Ascending aorta (tissue), 2 donors: ENCODE data around the gene SCNM1. TPM values are rescaled to one million over a fixed set of nuclear protein-coding genes. Genes with fewer than 3 reads are reported as not detected.
"Not testable (repeated sequence)": the region's sequence is repeated elsewhere in the genome, so short reads cannot be mapped to it uniquely, and the experiment has no call there.

Experiments
- DNase-seq, 2 donors: peaks; one replicate each; pipeline ENCODE4 v3.0.0-alpha.2; 2019; ENCODE audit warnings: low spot score in 2 of 2
- H3K27ac ChIP-seq, 2 donors: fragments of 200-600 bp; sonication (generic); one replicate each; pipeline ENCODE4 v1.5.1; 2016 to 2017; ENCODE audit warnings: mild to moderate bottlenecking in 1 of 2
- H3K27me3 ChIP-seq: fragments of 200-600 bp; sonication (generic); one replicate; pipeline ENCODE4 v1.5.1; 2017
- H3K36me3 ChIP-seq, 2 donors: fragments of 200-600 bp; sonication (generic); one replicate each; pipeline ENCODE4 v1.5.1; 2016
- H3K4me1 ChIP-seq, 2 donors: fragments of 200-600 bp; sonication (generic); one replicate each; pipeline ENCODE4 v1.5.1; 2016 to 2017; ENCODE audit warnings: mild to moderate bottlenecking in 1 of 2
- H3K4me3 ChIP-seq, 2 donors: fragments of 200-600 bp; sonication (generic); one replicate each; pipeline ENCODE4 v1.5.1; 2016 to 2017; ENCODE audit warnings: mild to moderate bottlenecking in 1 of 2
- H3K9me3 ChIP-seq, 2 donors: fragments of 200-600 bp; sonication (generic); one replicate each; pipeline ENCODE4 v1.5.1; 2016
- CTCF ChIP-seq, 3 experiments: fragments of 200-600 bp in 2 of 3; fragments of 450-650 bp in 1 of 3; sonication (generic) in 2 of 3; IDR thresholded peaks; one replicate each; pipeline ENCODE4 v1.5.1; 2016 to 2019; ENCODE audit warnings: antibody characterized with exemption in 3 of 3, mild to moderate bottlenecking in 1 of 3, moderate library complexity in 1 of 3
- intact Hi-C: fragments of 100-400 bp; cut with DNase I; formaldehyde crosslinking; loops from one replicate; pipeline ENCODE4 v1.15.1; 2023
- total RNA-seq: library from RNA; depleted of rRNA; stranded (reverse); fragments of >200 nt; gene quantifications from one replicate; pipeline ENCODE4 v1.1.0, GENCODE V29; 2016

Gene SCNM1
- total RNA-seq, 1 donor from 2014 or later, result 27.4 TPM

GRCh38 chr1:151175041-151175741 is 9.2 kb downstream of the SCNM1 start:
- no peak for TF ChIP-seq CTCF (IDR thresholded peaks at IDR 0.05)
- Histone ChIP-seq H3K27me3 (no peaks in the 10 kb centered on the region), H3K9me3 (no peaks in the 10 kb centered on the region), H3K36me3 (peaks cover 57 to 63% of the 10 kb centered on the region in 2 donors), H3K4me3 (no peak overlapping the region), H3K27ac (no peak overlapping the region), H3K4me1 (no peaks in the 10 kb centered on the region)
- intact Hi-C loops, result no loop called here
- DNase-seq, result no peak

GRCh38 chr1:151175863-151176262 is 9.9 kb downstream of the SCNM1 start, which contains the start of gene TMOD4:
Gene TMOD4, minus strand, starts transcription at chr1:151175981. Its CDS starts 1,106 bp downstream, at chr1:151174875.
- intact Hi-C loops, result no loop called here
- Histone ChIP-seq H3K27ac (no peak within 1 kb of the TSS), H3K36me3 (peaks cover 58 to 63% of the 10 kb centered on the region in 2 donors)

GRCh38 chr1:151176514-151177045 is 10.6 kb downstream of the SCNM1 start:
- no peak for DNase-seq
- H3K27ac ChIP-seq, result no peak overlapping the region
- TF ChIP-seq CTCF (IDR thresholded peaks at IDR 0.05), result no peak

More at GRCh38 chr1:151175863-151176262, 9.9 kb downstream of the SCNM1 start, which contains the start of gene TMOD4:
- TF ChIP-seq CTCF (IDR thresholded peaks at IDR 0.05), result peak in 2 of 3 experiments; percentile 20 to 36
- H3K27me3 ChIP-seq, result no peaks in the 10 kb centered on the region
- no peak for DNase-seq
- H3K4me1 ChIP-seq, result no peaks in the 10 kb centered on the region
- H3K4me3 ChIP-seq, result no peak within 1 kb of the TSS
- no peaks in the 10 kb centered on the region for H3K9me3 ChIP-seq

GRCh38 chr1:151184211-151184610 is 18.3 kb downstream of the SCNM1 start:
- DNase-seq, result no peak
- TF ChIP-seq CTCF (IDR thresholded peaks at IDR 0.05), result no peak
- no peak overlapping the region for H3K27ac ChIP-seq
- peaks cover 63 to 66% of the 10 kb centered on the region in 2 donors for H3K36me3 ChIP-seq
- intact Hi-C loops, result no loop called here
- no peaks in the 10 kb centered on the region for H3K27me3 ChIP-seq
- no peak overlapping the region for H3K4me3 ChIP-seq
- H3K4me1 ChIP-seq, result peaks cover 0 to 13% of the 10 kb centered on the region in 2 donors
- no peaks in the 10 kb centered on the region for H3K9me3 ChIP-seq

More at GRCh38 chr1:151176514-151177045, 10.6 kb downstream of the SCNM1 start:
- Histone ChIP-seq H3K4me3 (no peak overlapping the region), H3K9me3 (no peaks in the 10 kb centered on the region), H3K36me3 (peaks cover 65 to 70% of the 10 kb centered on the region in 2 donors), H3K4me1 (no peaks in the 10 kb centered on the region), H3K27me3 (no peaks in the 10 kb centered on the region)
- intact Hi-C loops, result no loop called here

GRCh38 chr1:151187205-151187604 is 21.3 kb downstream of the SCNM1 start:
- peaks cover 35 to 36% of the 10 kb centered on the region in 2 donors for H3K36me3 ChIP-seq
- no peak overlapping the region for H3K27ac ChIP-seq
- no peak for TF ChIP-seq CTCF (IDR thresholded peaks at IDR 0.05)
- no peaks in the 10 kb centered on the region for H3K27me3 ChIP-seq
- intact Hi-C loops, result no loop called here
- no peak overlapping the region for H3K4me3 ChIP-seq
- H3K4me1 ChIP-seq, result peaks cover 0 to 14% of the 10 kb centered on the region in 2 donors
- H3K9me3 ChIP-seq, result no peaks in the 10 kb centered on the region
- no peak for DNase-seq

- intact Hi-C loops, H3K27me3 ChIP-seq, H3K9me3 ChIP-seq, DNase-seq: not testable (repeated sequence)
- peaks cover 0 to 14% of the 10 kb centered on the region in 2 donors for H3K4me1 ChIP-seq
- H3K36me3 ChIP-seq, result peaks cover 21% of the 10 kb centered on the region in 2 donors
- peak overlapping the region in 1 of 2 donors; percentile 83 for H3K27ac ChIP-seq
- peak overlapping the region; percentile 71 to 76 for H3K4me3 ChIP-seq
Measured at GRCh38 chr1:151188667-151189066, 22.7 kb downstream of the SCNM1 start.
